GM12878 (cell line): ENCODE measurements around the gene PRKG1. TPM values are rescaled to one million over a fixed set of nuclear protein-coding genes. Genes with fewer than 3 reads are reported as not detected.

Source experiments
- ATAC-seq: fragments of 200-7000 bp; cut with Tn5 transposase; 3 replicates; pipeline ENCODE4 v1.9.1; 2020; ENCODE audit warnings: mild to moderate bottlenecking, moderate library complexity
- BruUV-seq: library from RNA; stranded (reverse); fragments of 400-500 nt; replicated peaks from 2 replicates; lab custom pipeline; 2021; lab: Mats Ljungman, UMichigan
- CTCF ChIA-PET: fragments of 300-600 bp; sonication (Branson Sonifier 250); formaldehyde crosslinking; extraction: SDS; loops from one replicate; lab custom pipeline; 2021; ENCODE audit warnings: inconsistent platforms; lab: Yijun Ruan, JAX
- POLR2A ChIA-PET: fragments of 350-600 bp; formaldehyde crosslinking; extraction: SDS; loops from one replicate; lab custom pipeline; 2021; ENCODE audit warnings: inconsistent platforms; lab: Charles Lee
- RAD21 ChIA-PET: fragments of 300-600 bp; sonication (Branson Sonifier 250); formaldehyde crosslinking; loops from one replicate; lab custom pipeline; 2023; ENCODE audit warnings: antibody characterized with exemption; ENCODE audit not compliant: unreplicated experiment; lab: Charles Lee
- SMC1A ChIA-PET: fragments of 300-600 bp; sonication (Branson Sonifier 250); formaldehyde crosslinking; loops from one replicate; lab custom pipeline; 2023; ENCODE audit not compliant: unreplicated experiment, uncharacterized antibody; lab: Charles Lee
- DNase-seq: peaks from one replicate; pipeline ENCODE4 v3.0.0-alpha.2; 2011; ENCODE audit warnings: low read depth, low spot score
- FAIRE-seq: peaks from 3 replicates; lab custom pipeline; 2011; peaks lifted over from hg19 to GRCh38; lab: Jason Lieb, UNC
- H2AFZ ChIP-seq: 2 replicates; pipeline ENCODE4 v1.6.0; 2011; ENCODE audit warnings: low read depth, low read length, control low read depth; ENCODE audit not compliant: control insufficient read depth
- H3K27ac ChIP-seq: 2 replicates; pipeline ENCODE4 v1.5.1; 2011; ENCODE audit warnings: control low read depth; ENCODE audit not compliant: control insufficient read depth, insufficient read depth
- H3K27me3 ChIP-seq, 2 experiments: replicated peaks in 1 of 2; 2 replicates each; pipeline versions ENCODE4 v1.6.0 to v1.6.1; 2011; ENCODE audit warnings: low read length in 1 of 2; ENCODE audit not compliant: control insufficient read depth in 2 of 2, insufficient read depth in 2 of 2
- H3K36me3 ChIP-seq, 2 experiments: 2 replicates each; pipeline ENCODE4 v1.5.1; 2011; ENCODE audit warnings: low read length in 1 of 2; ENCODE audit not compliant: control insufficient read depth in 2 of 2, insufficient read depth in 2 of 2
- H3K4me1 ChIP-seq: 2 replicates; pipeline ENCODE4 v1.6.1; 2011; ENCODE audit warnings: mild to moderate bottlenecking, low read length, moderate library complexity, mixed read lengths; ENCODE audit not compliant: control insufficient read depth, insufficient read depth
- H3K4me2 ChIP-seq: 2 replicates; pipeline ENCODE4 v1.6.0; 2011; ENCODE audit warnings: control low read depth; ENCODE audit not compliant: control insufficient read depth, insufficient read depth
- H3K4me3 ChIP-seq: fragments of 200-600 bp; sonication (generic); 2 replicates; pipeline ENCODE4 v1.5.1; 2016
- H3K79me2 ChIP-seq: 2 replicates; pipeline ENCODE4 v1.6.0; 2011; ENCODE audit warnings: low read length; ENCODE audit not compliant: control insufficient read depth, insufficient read depth
- H3K9ac ChIP-seq: 2 replicates; pipeline ENCODE4 v1.8.0; 2011; ENCODE audit warnings: low read length, control low read depth, mixed read lengths; ENCODE audit not compliant: control insufficient read depth, insufficient read depth
- H3K9me3 ChIP-seq: replicated peaks from 3 replicates; pipeline ENCODE4 v1.5.1; 2011; ENCODE audit warnings: mild to moderate bottlenecking, low read length; ENCODE audit not compliant: control insufficient read depth, insufficient read depth
- H4K20me1 ChIP-seq: 2 replicates; pipeline ENCODE4 v1.6.0; 2011; ENCODE audit not compliant: control insufficient read depth, insufficient read depth
- PKNOX1 ChIP-seq: fragments of 450-650 bp; IDR thresholded peaks from 2 replicates; pipeline ENCODE4 v1.6.1; 2016; ENCODE audit warnings: mild to moderate bottlenecking
- RCOR1 ChIP-seq: conservative IDR thresholded peaks from 2 replicates; pipeline ENCODE4 v1.6.1; 2012; ENCODE audit warnings: low read depth, low read length, improper control_type of control experiment
- STAT3 ChIP-seq: IDR thresholded peaks from 2 replicates; pipeline ENCODE4 v1.6.1; 2011; ENCODE audit warnings: low read depth, low read length, improper control_type of control experiment
- WGBS: methylation state at CpG from one replicate; pipeline ENCODE4 v1.1.6; 2016; ENCODE audit warnings: low lambda C conversion rate; ENCODE audit not compliant: insufficient replicate concordance, insufficient coverage; ENCODE audit errors: missing lambda C conversion rate; 5-methylcytosine and 5-hydroxymethylcytosine counted together
- in situ Hi-C: fragments of 300-500 bp; cut with MboI; formaldehyde crosslinking; loops from 9 replicates; pipeline ENCODE4 v1.14.3; 2018; ENCODE audit warnings: mixed read lengths
- intact Hi-C: fragments of 100-400 bp; cut with micrococcal nuclease; formaldehyde crosslinking; loops from one replicate; pipeline ENCODE4 v1.14.2; 2022; ENCODE audit not compliant: unreplicated experiment
- polyA plus RNA-seq, 11 experiments: library from polyadenylated mRNA; depleted of rRNA in 4 of 11; unstranded in 6 of 11; stranded (reverse) in 5 of 11; fragments of >200 nt; fragmentation: Nextera tagmentation in 4 of 11; fragmentation: Illumina TruSeq in 1 of 11; extraction: Ambion mirVana in 4 of 11; extraction: Trizol in 1 of 11; gene quantifications; 1 replicate in 1 of 11; 2 replicates in 10 of 11; pipeline versions ENCODE4 v1.2.1 to v1.2.3, GENCODE V29; 2011 to 2016; ENCODE audit warnings: inconsistent platforms in 2 of 11, missing spikeins in 2 of 11, low read depth in 1 of 11
- total RNA-seq, 4 experiments: library from RNA; depleted of rRNA in 3 of 4; stranded (reverse); fragments of >200 nt in 3 of 4; fragmentation: Illumina TruSeq in 1 of 4; extraction: Trizol in 1 of 4; gene quantifications; 2 replicates each; pipeline versions ENCODE4 v1.2.1 to v1.2.3, GENCODE V29; 2013 to 2021

The PRKG1 gene
- total and polyA plus RNA-seq, 10 of the 15 experiments (the other 5 are each of a cell fraction or from before 2014, with no cell fraction given): 0.04 to 0.05 TPM; not detected in 8

GRCh38 chr10:51986516-51986915, 912.2 kb downstream of the PRKG1 start:
- no peak overlapping the region for H3K4me3 ChIP-seq
- 3% methylated on average over 2 of the region's 2 CpGs for WGBS
- H3K9ac ChIP-seq: no peak overlapping the region
- ChIA-PET CTCF (no interaction called here), RAD21 (no interaction called here), POLR2A (no interaction called here), SMC1A (interaction anchor here (1.0 to 1.4 kb wide), 2 partner anchors 111 to 598 kb away, joined by 3 read pairs; no protein-coding TSS in a partner anchor)
- intact Hi-C loops (no loop called here), in situ Hi-C loops (no loop called here)
- DNase-seq: no peak
- no peaks in the 10 kb centered on the region for H3K79me2 ChIP-seq
- no peak for ATAC-seq
- no peak for FAIRE-seq
- H3K36me3 ChIP-seq: no peaks in the 10 kb centered on the region
- H4K20me1 ChIP-seq: no peaks in the 10 kb centered on the region
- BruUV-seq: no TSS peak
- H2AFZ ChIP-seq: no peak overlapping the region
- H3K9me3 ChIP-seq: no peaks in the 10 kb centered on the region
- TF ChIP-seq PKNOX1: no peak
- TF ChIP-seq RCOR1: no peak
- H3K4me2 ChIP-seq: no peak overlapping the region
- no peak overlapping the region for H3K27ac ChIP-seq
- H3K27me3 ChIP-seq: no peaks in the 10 kb centered on the region
- no peaks in the 10 kb centered on the region for H3K4me1 ChIP-seq

DNA sequence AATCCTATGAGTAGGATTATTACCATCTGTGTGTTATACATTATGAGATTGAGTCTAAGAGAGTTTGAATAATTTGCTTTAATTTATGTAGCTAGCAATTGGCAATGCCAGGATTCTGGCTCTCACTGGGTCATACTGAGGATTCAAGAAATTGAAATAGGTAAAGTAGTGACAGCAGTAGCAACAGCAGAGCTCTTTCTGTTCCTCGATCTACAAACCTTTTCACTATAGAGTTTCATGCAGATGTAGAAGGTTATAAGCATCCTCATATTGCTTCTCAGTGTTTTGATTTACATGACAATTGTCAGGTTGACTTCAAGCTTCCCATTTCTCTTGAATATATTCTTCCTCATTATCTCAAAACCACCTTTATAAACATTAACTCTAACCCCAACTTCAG, 919.2 kb downstream of the PRKG1 start:
- H3K9ac ChIP-seq: no peak overlapping the region
- DNase-seq (no peak), FAIRE-seq (no peak), ATAC-seq (no peak)
- H3K4me3 ChIP-seq: no peak overlapping the region
- no peaks in the 10 kb centered on the region for H3K27me3 ChIP-seq
- no peaks in the 10 kb centered on the region for H3K79me2 ChIP-seq
- POLR2A ChIA-PET: no interaction called here
- BruUV-seq: no TSS peak
- SMC1A ChIA-PET: interaction anchor here (0.6 kb wide), 1 partner anchor 59 kb away, joined by 3 read pairs; no protein-coding TSS in a partner anchor
- no peaks in the 10 kb centered on the region for H3K9me3 ChIP-seq
- H4K20me1 ChIP-seq: no peaks in the 10 kb centered on the region
- RAD21 ChIA-PET: no interaction called here
- H3K4me1 ChIP-seq: no peaks in the 10 kb centered on the region
- TF ChIP-seq STAT3: no peak
- intact Hi-C loops: no loop called here
- in situ Hi-C loops: no loop called here
- no peaks in the 10 kb centered on the region for H3K36me3 ChIP-seq
- WGBS: 0% methylated on average over 1 of the region's 1 CpG
- CTCF ChIA-PET: interaction anchor here (2.7 kb wide), 1 partner anchor 11 kb away, joined by 11 read pairs; no protein-coding TSS in a partner anchor
- H3K27ac ChIP-seq: no peak overlapping the region
- H3K4me2 ChIP-seq: no peak overlapping the region
- no peak overlapping the region for H2AFZ ChIP-seq
